Common myeloid progenitor, CD34-positive (primary cell): ENCODE measurements around the gene SLC2A11.
"Not testable (repeated sequence)": the region's sequence is repeated elsewhere in the genome, so short reads cannot be mapped to it uniquely, and the experiment has no call there.

Experiments used
- CTCF ChIA-PET: fragments of 350-600 bp; sonication (Branson Sonifier 250); formaldehyde crosslinking; loops from one replicate; lab custom pipeline; 2021; ENCODE audit warnings: antibody characterized with exemption; lab: Charles Lee
- POLR2A ChIA-PET: fragments of 350-600 bp; sonication (Branson Sonifier 250); formaldehyde crosslinking; loops from one replicate; lab custom pipeline; 2021; ENCODE audit warnings: antibody characterized with exemption; lab: Charles Lee
- DNase-seq, 3 donors: peaks; one replicate each; pipeline versions ENCODE4 v3.0.0 to v3.0.0-alpha.2; 2013
- H3K27ac ChIP-seq, 2 experiments: 1 replicate in 1 of 2; 2 replicates in 1 of 2; pipeline ENCODE4 v1.7.0; 2013; ENCODE audit warnings: inconsistent platforms in 2 of 2, low read length in 2 of 2, mild to moderate bottlenecking in 2 of 2, low read depth in 1 of 2, moderate library complexity in 1 of 2; ENCODE audit not compliant: severe bottlenecking in 2 of 2, insufficient read depth in 1 of 2, poor library complexity in 1 of 2
- H3K27me3 ChIP-seq, 5 experiments: replicated peaks in 2 of 5; 1 replicate in 3 of 5; 2 replicates in 2 of 5; pipeline versions ENCODE4 v1.6.1 to v1.7.0; 2013; ENCODE audit warnings: low read length in 4 of 5, mild to moderate bottlenecking in 2 of 5, moderate library complexity in 2 of 5, inconsistent platforms in 1 of 5; ENCODE audit not compliant: insufficient read depth in 5 of 5, control insufficient read depth in 4 of 5
- H3K36me3 ChIP-seq, 4 experiments: 1 replicate in 2 of 4; 2 replicates in 2 of 4; pipeline versions ENCODE4 v1.6.1 to v1.7.0; 2013; ENCODE audit warnings: low read length in 3 of 4, control low read depth in 1 of 4, mild to moderate bottlenecking in 1 of 4; ENCODE audit not compliant: control insufficient read depth in 4 of 4, insufficient read depth in 4 of 4
- H3K4me1 ChIP-seq, 4 experiments: 1 replicate in 3 of 4; 2 replicates in 1 of 4; pipeline versions ENCODE4 v1.6.1 to v1.7.1; 2013; ENCODE audit warnings: low read length in 3 of 4, mild to moderate bottlenecking in 3 of 4, control low read depth in 1 of 4, inconsistent platforms in 1 of 4, moderate library complexity in 1 of 4; ENCODE audit not compliant: control insufficient read depth in 4 of 4, insufficient read depth in 4 of 4; ENCODE audit errors: control extremely low read depth in 1 of 4
- H3K4me3 ChIP-seq, 7 experiments: 1 replicate in 4 of 7; 2 replicates in 3 of 7; pipeline versions ENCODE4 v1.5.1 to v1.7.0; 2013; ENCODE audit warnings: mild to moderate bottlenecking in 7 of 7, low read length in 6 of 7, moderate library complexity in 6 of 7, inconsistent platforms in 2 of 7, low read depth in 2 of 7, control low read depth in 1 of 7; ENCODE audit not compliant: insufficient read depth in 4 of 7, control insufficient read depth in 1 of 7; ENCODE audit errors: extremely low read depth in 1 of 7
- H3K9me3 ChIP-seq, 5 experiments: 1 replicate in 4 of 5; 2 replicates in 1 of 5; pipeline versions ENCODE4 v1.6.1 to v1.7.1; 2013; ENCODE audit warnings: low read length in 4 of 5, mild to moderate bottlenecking in 2 of 5, inconsistent platforms in 1 of 5, low read depth in 1 of 5, moderate library complexity in 1 of 5; ENCODE audit not compliant: control insufficient read depth in 4 of 5, insufficient read depth in 2 of 5; ENCODE audit errors: control extremely low read depth in 1 of 5
- WGBS: methylation state at CpG from one replicate; pipeline ENCODE4 v1.1.5; 2013; ENCODE audit not compliant: insufficient coverage; 5-methylcytosine and 5-hydroxymethylcytosine counted together

The SLC2A11 gene

DNA sequence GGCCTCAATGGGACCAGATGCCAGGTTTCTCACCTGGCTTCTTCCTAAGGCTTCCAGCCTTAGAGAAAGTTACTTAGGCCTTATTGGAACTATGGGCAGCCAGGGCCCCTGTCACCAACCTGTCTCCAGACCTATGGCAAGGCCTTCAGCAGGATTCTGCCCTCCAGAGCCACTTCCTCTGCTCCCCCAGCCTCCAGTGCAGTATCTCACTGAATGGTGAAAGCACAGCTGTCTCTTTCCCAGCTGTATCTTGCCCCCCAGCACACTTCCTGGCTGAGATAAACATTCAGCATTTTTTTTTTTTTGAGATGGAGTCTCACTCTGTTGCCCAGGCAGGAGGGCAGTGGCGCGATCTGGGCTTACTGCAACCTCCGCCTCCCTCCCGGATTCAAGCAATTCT is 1.5 kb downstream of the SLC2A11 start:
- no peak overlapping the region for H3K27ac ChIP-seq
- no peak overlapping the region for H3K4me3 ChIP-seq
- H3K4me1 ChIP-seq = peaks cover 8 to 26% (median 24%) of the 10 kb centered on the region in 4 experiments
- CTCF ChIA-PET = interaction anchor here (0.7 to 4.2 kb wide), 8 partner anchors 7 to 94 kb away, joined by 3 to 22 read pairs (median 4); partner anchors contain the start of gene MIF
- POLR2A ChIA-PET = no interaction called here
- WGBS = 83% methylated on average over 4 of the region's 4 CpGs
- H3K27me3 ChIP-seq = no peaks in the 10 kb centered on the region
- no peaks in the 10 kb centered on the region for H3K36me3 ChIP-seq
- H3K9me3 ChIP-seq = no peaks in the 10 kb centered on the region
- peak in 1 of 3 donors; percentile 24 for DNase-seq

DNA sequence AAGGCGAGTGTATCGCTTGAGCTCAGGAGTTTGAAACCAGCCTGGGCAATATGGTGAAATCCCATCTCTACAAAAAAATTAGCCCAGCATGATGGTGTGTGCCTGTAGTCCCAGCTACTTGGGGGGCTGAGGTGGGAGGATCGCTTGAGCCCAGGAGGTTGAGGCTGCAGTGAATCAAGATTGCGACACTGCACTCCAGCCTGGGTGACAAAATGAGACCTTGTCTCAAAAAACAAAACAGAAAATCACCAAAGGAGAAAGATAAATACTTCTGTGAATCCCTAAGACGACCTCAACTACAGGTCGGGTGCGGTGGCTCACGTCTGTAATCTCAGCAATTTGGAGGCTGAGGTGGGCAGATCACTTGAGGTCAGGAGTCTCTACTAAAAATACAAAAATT is 2.5 kb downstream of the SLC2A11 start:
- DNase-seq, H3K9me3 ChIP-seq, H3K27me3 ChIP-seq, H3K36me3 ChIP-seq, H3K27ac ChIP-seq, POLR2A ChIA-PET, H3K4me3 ChIP-seq: not testable (repeated sequence)
- CTCF ChIA-PET = interaction anchor here (0.9 to 4.2 kb wide), 5 partner anchors 10 to 122 kb away, joined by 3 to 22 read pairs (median 4); partner anchors contain the start of gene MIF
- H3K4me1 ChIP-seq = peaks cover 8 to 26% (median 24%) of the 10 kb centered on the region in 4 experiments
- 94% methylated on average over 8 of the region's 8 CpGs for WGBS

DNA sequence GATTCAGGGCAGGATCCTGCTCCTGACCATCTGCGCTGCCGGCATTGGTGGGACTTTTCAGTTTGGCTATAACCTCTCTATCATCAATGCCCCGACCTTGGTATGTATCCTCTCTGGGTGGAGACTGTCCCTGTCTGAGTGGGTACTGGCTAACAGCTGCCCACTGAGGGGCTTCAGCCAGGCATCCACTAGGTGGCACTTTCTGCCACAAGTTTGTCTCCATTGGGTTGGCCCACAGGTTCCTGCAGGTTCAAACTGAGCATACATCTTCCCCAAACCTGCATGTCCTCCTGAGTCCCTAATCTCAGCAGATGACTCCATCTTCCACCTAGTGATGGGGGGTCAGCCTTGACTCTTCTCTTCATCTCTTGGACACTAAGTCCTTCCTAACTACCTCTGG is 4.4 kb downstream of the SLC2A11 start:
- ChIA-PET CTCF (interaction anchor here (0.8 to 3.8 kb wide), 6 partner anchors 11 to 51 kb away, joined by 3 to 15 read pairs (median 3); partner anchors contain the start of gene MIF), POLR2A (no interaction called here)
- Histone ChIP-seq H3K36me3 (no peaks in the 10 kb centered on the region), H3K27ac (no peak overlapping the region), H3K9me3 (no peaks in the 10 kb centered on the region), H3K4me1 (peaks cover 8 to 18% (median 16%) of the 10 kb centered on the region in 4 experiments), H3K27me3 (no peaks in the 10 kb centered on the region), H3K4me3 (no peak overlapping the region)
- 81% methylated on average over 3 of the region's 3 CpGs for WGBS
- peak; percentile 67 to 78 (median 78) for DNase-seq

DNA sequence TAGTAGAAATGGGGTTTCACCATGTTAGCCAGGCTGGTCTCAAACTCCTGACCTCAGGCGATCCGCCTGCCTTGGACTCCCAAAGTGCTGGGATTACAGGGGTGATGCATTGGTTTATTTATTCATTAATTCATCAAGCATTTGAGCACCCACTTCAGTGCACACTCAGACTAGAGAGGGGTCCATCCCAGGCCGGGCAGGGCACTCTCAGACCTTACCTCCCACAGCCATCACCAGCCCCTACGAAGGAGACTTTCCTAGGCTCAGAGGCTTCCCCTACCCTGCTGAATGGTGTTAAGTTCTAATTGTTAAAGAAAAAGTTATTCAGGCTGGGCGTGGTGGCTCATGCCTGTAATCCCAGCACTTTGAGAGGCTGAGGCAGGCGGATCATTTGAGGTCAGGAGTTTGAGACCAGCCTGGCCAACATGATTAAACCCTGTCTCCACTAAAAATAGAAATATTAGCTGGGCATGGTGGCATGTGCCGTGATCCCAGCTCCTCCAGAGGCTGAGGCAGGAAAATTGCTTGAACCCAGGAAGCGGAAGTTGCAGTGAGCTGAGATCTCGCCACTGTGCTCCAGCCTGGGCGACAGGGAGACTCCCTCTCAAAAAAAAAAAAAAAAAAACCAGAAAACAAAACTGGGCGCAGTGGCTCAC is 7.0 kb downstream of the SLC2A11 start:
- CTCF ChIA-PET = interaction anchor here (0.6 to 3.8 kb wide), 4 partner anchors 8 to 231 kb away, joined by 4 to 15 read pairs (median 6); no protein-coding TSS in a partner anchor
- H3K4me1 ChIP-seq, DNase-seq, H3K4me3 ChIP-seq, H3K27ac ChIP-seq, H3K27me3 ChIP-seq, H3K9me3 ChIP-seq, POLR2A ChIA-PET: not testable (repeated sequence)
- H3K36me3 ChIP-seq = peaks cover 2 to 23% (median 7%) of the 10 kb centered on the region in 4 experiments
- 80% methylated on average over 5 of the region's 11 CpGs for WGBS

DNA sequence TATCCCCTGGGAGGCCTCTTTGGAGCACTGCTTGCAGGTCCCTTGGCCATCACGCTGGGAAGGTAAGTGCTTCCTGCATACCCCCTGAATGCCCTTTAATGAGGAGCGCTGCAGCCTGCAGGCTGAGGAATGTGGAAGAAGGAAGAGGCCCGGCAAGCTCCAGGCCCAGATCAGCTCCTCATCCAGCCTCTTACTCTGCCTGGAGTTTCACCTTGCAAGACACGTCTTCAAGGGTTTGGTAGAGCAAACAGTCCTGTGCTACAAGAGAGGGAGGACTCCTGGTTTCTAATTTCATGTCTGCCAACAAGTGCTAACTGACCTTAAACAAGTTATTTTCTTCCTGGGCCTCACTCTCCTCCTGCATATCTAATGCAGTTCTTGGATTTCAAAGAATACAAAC is 10.9 kb downstream of the SLC2A11 start:
- Histone ChIP-seq H3K4me1 (no peaks in the 10 kb centered on the region), H3K27me3 (no peaks in the 10 kb centered on the region), H3K36me3 (peaks cover 2 to 30% (median 10%) of the 10 kb centered on the region in 4 experiments), H3K9me3 (no peaks in the 10 kb centered on the region), H3K4me3 (no peak overlapping the region), H3K27ac (no peak overlapping the region)
- no peak for DNase-seq
- 100% methylated on average over 4 of the region's 4 CpGs for WGBS
- ChIA-PET POLR2A (no interaction called here), CTCF (interaction anchor here (1.2 to 1.5 kb wide), 2 partner anchors 10 to 19 kb away, joined by 3 to 6 read pairs; no protein-coding TSS in a partner anchor)

DNA sequence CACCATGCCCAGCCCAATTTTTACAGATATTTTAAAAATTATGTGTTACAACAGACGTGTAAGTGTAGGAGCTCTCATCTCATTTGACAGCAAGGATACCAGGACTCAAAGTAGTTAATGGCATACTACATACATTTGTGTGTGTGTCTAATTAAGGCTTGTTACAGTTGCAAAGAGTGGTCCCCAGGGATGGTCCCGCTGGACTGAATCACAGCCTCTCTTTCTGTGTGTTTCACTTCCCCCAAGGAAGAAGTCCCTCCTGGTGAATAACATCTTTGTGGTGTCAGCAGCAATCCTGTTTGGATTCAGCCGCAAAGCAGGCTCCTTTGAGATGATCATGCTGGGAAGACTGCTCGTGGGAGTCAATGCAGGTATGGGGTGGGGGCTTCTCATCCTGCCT is 17.2 kb downstream of the SLC2A11 start:
- Histone ChIP-seq H3K36me3 (peaks cover 0 to 21% (median 11%) of the 10 kb centered on the region in 4 experiments), H3K27ac (no peak overlapping the region), H3K4me3 (no peak overlapping the region), H3K9me3 (no peaks in the 10 kb centered on the region), H3K27me3 (no peaks in the 10 kb centered on the region), H3K4me1 (no peaks in the 10 kb centered on the region)
- DNase-seq = no peak
- CTCF ChIA-PET = no interaction called here
- WGBS = 100% methylated on average over 1 of the region's 4 CpGs
- POLR2A ChIA-PET = no interaction called here

DNA sequence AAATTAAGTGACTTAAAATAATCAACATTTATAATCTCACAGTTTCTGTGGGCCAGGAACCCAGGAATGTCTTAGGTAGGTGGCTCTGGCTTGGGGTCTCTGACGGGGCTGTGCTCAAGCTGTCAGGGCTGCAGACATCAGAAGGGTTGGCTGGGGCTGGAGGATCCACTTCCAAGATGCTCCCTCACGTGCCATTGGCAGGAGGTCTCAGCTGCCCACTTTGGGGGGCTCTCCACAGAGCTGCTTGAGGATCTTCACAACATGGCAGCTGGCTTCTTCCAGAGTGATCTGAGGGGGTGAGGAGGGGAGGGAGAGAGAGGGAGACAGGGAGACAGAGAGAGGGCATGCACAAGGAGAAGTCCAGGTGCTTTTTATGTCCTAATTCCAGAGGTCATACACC is 18.1 kb downstream of the SLC2A11 start:
- H3K27me3 ChIP-seq = no peaks in the 10 kb centered on the region
- WGBS = 76% methylated on average over 2 of the region's 2 CpGs
- ChIA-PET POLR2A (no interaction called here), CTCF (no interaction called here)
- no peak overlapping the region for H3K27ac ChIP-seq
- DNase-seq = no peak
- peaks cover 0 to 18% (median 8%) of the 10 kb centered on the region in 4 experiments for H3K36me3 ChIP-seq
- H3K9me3 ChIP-seq = no peaks in the 10 kb centered on the region
- H3K4me3 ChIP-seq = no peak overlapping the region
- no peaks in the 10 kb centered on the region for H3K4me1 ChIP-seq
